Hepatocyte (in vitro differentiated cells): ENCODE data around the gene AQP12A. TPM values are rescaled to one million over a fixed set of nuclear protein-coding genes. Genes with fewer than 3 reads are reported as not detected.
"Not testable (repeated sequence)": the region's sequence is repeated elsewhere in the genome, so short reads cannot be mapped to it uniquely, and the experiment has no call there.

Experiments used
- DNase-seq: peaks from one replicate; pipeline ENCODE4 v3.0.0-alpha.2; 2016; ENCODE audit warnings: low spot score
- H2AFZ ChIP-seq: fragments of 200-600 bp; sonication (generic); 2 replicates; pipeline ENCODE4 v1.6.0; 2016; ENCODE audit warnings: antibody characterized with exemption, mild to moderate bottlenecking
- H3K27ac ChIP-seq: fragments of 200-600 bp; sonication (generic); 2 replicates; pipeline ENCODE4 v1.5.1; 2016; ENCODE audit warnings: mild to moderate bottlenecking
- H3K27me3 ChIP-seq: fragments of 200-600 bp; sonication (generic); 2 replicates; pipeline ENCODE4 v1.6.1; 2016
- H3K36me3 ChIP-seq: fragments of 200-600 bp; sonication (generic); replicated peaks from 2 replicates; pipeline ENCODE4 v1.5.1; 2016; ENCODE audit warnings: low read depth; ENCODE audit not compliant: insufficient read depth
- H3K4me1 ChIP-seq: fragments of 200-600 bp; sonication (generic); 2 replicates; pipeline ENCODE4 v1.5.1; 2016; ENCODE audit warnings: mild to moderate bottlenecking, moderate library complexity; ENCODE audit not compliant: insufficient read depth
- H3K4me2 ChIP-seq: fragments of 200-600 bp; sonication (generic); 2 replicates; pipeline ENCODE4 v1.6.0; 2016
- H3K4me3 ChIP-seq: fragments of 200-600 bp; sonication (generic); 2 replicates; pipeline ENCODE4 v1.5.1; 2016; ENCODE audit warnings: mild to moderate bottlenecking
- H3K79me2 ChIP-seq: fragments of 200-600 bp; sonication (generic); 2 replicates; pipeline ENCODE4 v1.6.0; 2017; ENCODE audit warnings: mild to moderate bottlenecking
- H3K9me2 ChIP-seq: fragments of 200-600 bp; sonication (generic); replicated peaks from 2 replicates; pipeline ENCODE4 v1.6.0; 2017; ENCODE audit warnings: mild to moderate bottlenecking; ENCODE audit not compliant: insufficient read depth
- H3K9me3 ChIP-seq: fragments of 200-600 bp; sonication (generic); 2 replicates; pipeline ENCODE4 v1.5.1; 2016; ENCODE audit warnings: low read depth, mild to moderate bottlenecking
- H4K20me1 ChIP-seq: fragments of 200-600 bp; sonication (generic); 2 replicates; pipeline ENCODE4 v1.6.0; 2016; ENCODE audit warnings: mild to moderate bottlenecking; ENCODE audit not compliant: insufficient read depth, poor library complexity, severe bottlenecking
- EZH2 ChIP-seq: fragments of 200-600 bp; sonication (generic); IDR thresholded peaks from 2 replicates; pipeline ENCODE4 v1.6.1; 2016; ENCODE audit warnings: antibody characterized with exemption, mild to moderate bottlenecking, borderline replicate concordance
- EZH2phosphoT487 ChIP-seq: fragments of 200-600 bp; sonication (generic); IDR thresholded peaks from one replicate; pipeline ENCODE4 v1.6.1; 2018; ENCODE audit warnings: antibody characterized with exemption, mild to moderate bottlenecking, low read depth, moderate library complexity; ENCODE audit not compliant: unreplicated experiment, severe bottlenecking
- WGBS: methylation state at CpG from one replicate; pipeline ENCODE4 v1.1.6; 2016; ENCODE audit warnings: low lambda C conversion rate; ENCODE audit errors: missing lambda C conversion rate; 5-methylcytosine and 5-hydroxymethylcytosine counted together
- polyA plus RNA-seq: library from polyadenylated mRNA; unstranded; fragments of >200 nt; fragmentation: Nextera tagmentation; extraction: Ambion mirVana; gene quantifications from 2 replicates; pipeline ENCODE4 v1.2.1, GENCODE V29; 2016
- total RNA-seq: library from RNA; depleted of rRNA; stranded (reverse); fragments of >200 nt; gene quantifications from 2 replicates; pipeline ENCODE4 v1.2.3, GENCODE V29; 2014
- TF ChIP-seq, protein P1 (sequence below): fragments of 200-600 bp; sonication (generic); IDR thresholded peaks from 2 replicates; pipeline ENCODE4 v1.5.1; 2016; ENCODE audit warnings: antibody characterized with exemption, mild to moderate bottlenecking; ENCODE audit not compliant: poor library complexity

The AQP12A gene
- total and polyA plus RNA-seq, 2 experiments from 2014 or later: not detected

DNA sequence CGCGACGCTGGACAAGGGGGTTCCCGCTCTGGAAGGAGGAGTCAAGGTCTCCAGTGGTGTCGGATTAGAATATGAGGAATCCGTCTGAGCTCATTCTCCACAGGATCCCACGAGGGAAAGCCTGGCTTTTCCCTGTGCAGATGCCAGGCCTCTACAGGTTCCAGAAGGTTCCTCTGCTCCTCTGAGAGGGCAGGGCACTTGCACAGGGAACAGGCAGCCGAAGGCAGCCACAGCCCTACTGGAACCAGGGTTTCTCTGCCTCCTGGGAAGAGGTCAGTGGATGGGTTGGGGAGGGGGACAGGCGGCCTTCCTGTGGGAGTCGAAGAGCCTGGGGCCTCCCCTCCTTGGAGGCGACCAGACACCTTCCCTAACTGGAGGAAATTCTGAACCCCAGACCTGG is 1.7 kb upstream of the AQP12A start:
- Histone ChIP-seq H3K79me2 (no peaks in the 10 kb centered on the region), H3K27ac (no peak overlapping the region)

DNA sequence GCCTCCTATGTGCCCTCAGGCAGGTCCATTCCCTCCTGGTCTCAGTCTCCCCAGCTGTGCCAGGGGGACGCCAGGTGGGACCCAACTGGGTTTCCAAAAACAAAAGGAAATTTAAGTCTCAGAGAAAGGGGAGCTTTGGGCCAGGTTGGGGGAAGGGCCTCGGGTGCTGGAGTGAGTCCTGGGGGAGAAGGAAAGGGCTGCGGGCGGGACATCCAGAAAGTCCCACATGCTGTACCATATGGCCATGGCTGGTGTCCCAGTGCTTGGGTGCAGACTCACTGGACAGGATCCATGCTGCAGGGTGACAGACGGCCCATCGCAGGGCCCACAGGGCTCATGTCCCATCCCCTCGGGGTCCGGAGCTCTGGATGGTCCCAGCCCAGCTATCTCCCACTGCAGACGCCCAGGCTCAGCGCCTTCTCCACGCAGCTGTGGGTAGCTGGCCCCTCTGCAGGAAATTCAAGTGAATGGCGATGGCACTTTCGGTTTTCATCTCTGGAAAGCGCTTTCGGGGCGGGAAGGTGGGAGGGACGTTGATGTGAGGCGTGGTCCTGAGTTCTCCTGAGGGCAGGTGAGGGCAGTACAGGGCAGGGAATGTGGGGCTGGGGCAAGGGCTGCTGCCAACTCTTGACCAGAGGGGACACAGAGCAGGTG is 1.1 kb upstream of the AQP12A start:
- 95% methylated on average over 8 of the region's 18 CpGs for whole genome bisulfite sequencing
- H3K9me3 ChIP-seq, H3K9me2 ChIP-seq, H4K20me1 ChIP-seq, H3K4me2 ChIP-seq, H3K79me2 ChIP-seq, H3K4me3 ChIP-seq, H3K27me3 ChIP-seq, H2AFZ ChIP-seq, H3K36me3 ChIP-seq, H3K27ac ChIP-seq, DNase-seq: not testable (repeated sequence)
- H3K4me1 ChIP-seq: peaks cover 11% of the 10 kb centered on the region

More for the DNA sequence above, 1.7 kb upstream of the AQP12A start:
- WGBS: 77% methylated on average over 7 of the region's 11 CpGs
- H3K4me1 ChIP-seq: peaks cover 11% of the 10 kb centered on the region
- H3K27me3 ChIP-seq: no peaks in the 10 kb centered on the region
- no peaks in the 10 kb centered on the region for H3K9me3 ChIP-seq
- H2AFZ ChIP-seq: no peak overlapping the region
- H3K4me2 ChIP-seq: no peak overlapping the region
- H3K4me3 ChIP-seq: no peak overlapping the region
- no peak for DNase-seq
- TF ChIP-seq EZH2phosphoT487 (no peak), EZH2 (no peak)
- TF ChIP-seq, protein P1, sequence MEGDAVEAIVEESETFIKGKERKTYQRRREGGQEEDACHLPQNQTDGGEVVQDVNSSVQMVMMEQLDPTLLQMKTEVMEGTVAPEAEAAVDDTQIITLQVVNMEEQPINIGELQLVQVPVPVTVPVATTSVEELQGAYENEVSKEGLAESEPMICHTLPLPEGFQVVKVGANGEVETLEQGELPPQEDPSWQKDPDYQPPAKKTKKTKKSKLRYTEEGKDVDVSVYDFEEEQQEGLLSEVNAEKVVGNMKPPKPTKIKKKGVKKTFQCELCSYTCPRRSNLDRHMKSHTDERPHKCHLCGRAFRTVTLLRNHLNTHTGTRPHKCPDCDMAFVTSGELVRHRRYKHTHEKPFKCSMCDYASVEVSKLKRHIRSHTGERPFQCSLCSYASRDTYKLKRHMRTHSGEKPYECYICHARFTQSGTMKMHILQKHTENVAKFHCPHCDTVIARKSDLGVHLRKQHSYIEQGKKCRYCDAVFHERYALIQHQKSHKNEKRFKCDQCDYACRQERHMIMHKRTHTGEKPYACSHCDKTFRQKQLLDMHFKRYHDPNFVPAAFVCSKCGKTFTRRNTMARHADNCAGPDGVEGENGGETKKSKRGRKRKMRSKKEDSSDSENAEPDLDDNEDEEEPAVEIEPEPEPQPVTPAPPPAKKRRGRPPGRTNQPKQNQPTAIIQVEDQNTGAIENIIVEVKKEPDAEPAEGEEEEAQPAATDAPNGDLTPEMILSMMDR: no peak
- H3K9me2 ChIP-seq: no peaks in the 10 kb centered on the region
- no peaks in the 10 kb centered on the region for H3K36me3 ChIP-seq
- no peaks in the 10 kb centered on the region for H4K20me1 ChIP-seq

DNA sequence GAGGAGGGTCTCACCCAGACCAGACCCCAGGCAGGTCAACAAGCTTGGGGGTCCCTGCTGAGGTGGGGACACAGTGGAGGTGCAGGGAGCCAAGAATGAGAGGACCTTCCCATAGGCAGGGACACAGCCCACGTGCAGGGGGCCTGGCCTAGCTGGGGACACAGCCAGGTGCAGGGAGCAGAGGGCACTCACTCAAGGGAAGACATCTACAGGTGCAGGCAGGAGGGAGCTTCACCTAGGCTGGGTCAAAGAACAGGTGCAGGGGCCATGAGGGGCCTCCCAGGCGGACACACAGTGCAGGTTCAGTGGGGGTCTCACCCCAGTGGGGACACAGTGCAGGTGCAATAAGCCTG is 615 bp upstream of the AQP12A start:
- DNase-seq, H3K79me2 ChIP-seq, H3K9me3 ChIP-seq, H3K27ac ChIP-seq, H3K4me2 ChIP-seq, H3K27me3 ChIP-seq, H2AFZ ChIP-seq, H3K4me1 ChIP-seq, H3K4me3 ChIP-seq, H4K20me1 ChIP-seq, H3K36me3 ChIP-seq, H3K9me2 ChIP-seq: not testable (repeated sequence)
- no CpG with 5 or more reads among the region's 2 CpGs for WGBS

DNA sequence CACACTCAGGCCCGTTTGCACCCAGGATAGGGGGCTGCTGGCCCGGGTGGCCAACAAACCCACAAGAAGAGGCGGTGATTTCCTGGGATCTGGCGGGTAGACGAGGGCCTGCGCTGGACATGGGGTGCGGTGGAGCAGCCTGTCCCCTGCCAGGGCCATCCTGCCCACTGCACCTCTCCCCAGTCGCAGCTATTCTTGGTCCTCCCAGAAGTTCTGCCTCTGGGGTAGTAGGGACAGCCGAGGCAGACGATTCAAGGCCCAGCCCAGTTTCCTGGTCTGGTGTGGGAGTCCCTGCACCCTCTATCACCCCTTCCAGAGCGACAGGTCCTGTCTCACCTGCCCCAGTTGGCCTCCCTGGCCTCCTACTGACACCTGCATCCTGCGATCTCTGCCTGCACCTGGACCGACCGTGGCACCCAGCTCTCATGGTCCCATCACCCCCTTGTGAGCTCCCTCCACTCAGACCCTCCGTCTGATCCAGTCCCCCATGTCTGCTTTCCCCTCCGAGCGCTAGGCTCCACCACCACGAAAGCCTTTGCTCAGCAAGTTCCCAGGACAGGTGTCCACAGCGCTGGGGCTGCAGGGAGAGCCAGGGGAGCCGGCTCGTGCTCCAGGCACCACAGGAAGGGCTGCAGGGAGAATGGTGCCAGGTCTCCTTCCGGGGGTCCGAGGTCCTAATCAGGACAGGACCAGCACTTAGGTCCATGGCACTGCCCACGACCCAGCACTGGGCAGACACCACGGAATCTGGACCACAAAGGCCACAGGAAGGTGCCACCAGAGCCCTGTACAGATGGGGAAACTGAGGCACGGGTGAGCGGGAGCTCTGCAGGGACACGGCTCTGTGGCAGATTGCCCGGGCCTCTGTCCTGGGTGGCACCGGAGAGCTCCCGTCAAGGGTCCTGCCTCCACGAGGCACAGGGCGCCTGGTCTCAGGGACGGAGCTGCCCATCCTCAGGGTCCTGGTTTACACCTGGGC is 1.2 kb downstream of the AQP12A start:
- not testable (repeated sequence) for DNase-seq, H2AFZ ChIP-seq, H3K36me3 ChIP-seq, H3K9me3 ChIP-seq, H3K4me2 ChIP-seq, H3K9me2 ChIP-seq, H4K20me1 ChIP-seq, H3K27ac ChIP-seq, H3K4me3 ChIP-seq, H3K27me3 ChIP-seq, H3K4me1 ChIP-seq, H3K79me2 ChIP-seq
- WGBS: 96% methylated on average over 18 of the region's 34 CpGs

DNA sequence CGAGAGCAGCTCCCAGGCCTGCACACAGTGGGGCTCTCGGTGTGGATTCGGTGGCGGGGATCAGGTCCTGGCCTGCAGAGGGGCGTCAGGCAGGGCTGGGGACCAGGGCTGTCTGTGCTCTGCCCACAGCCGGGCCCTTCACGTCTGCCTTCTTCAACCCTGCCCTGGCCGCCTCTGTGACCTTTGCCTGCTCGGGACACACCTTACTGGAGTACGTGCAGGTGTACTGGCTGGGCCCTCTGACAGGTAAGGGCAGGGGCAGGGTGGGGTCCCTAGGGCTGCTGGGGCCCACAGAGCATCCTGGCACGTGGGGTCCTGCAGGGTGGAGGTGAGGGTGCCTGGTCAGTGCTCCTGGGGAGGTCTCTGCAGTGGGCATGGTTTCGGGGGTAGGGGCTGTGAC is 2.6 kb downstream of the AQP12A start:
- H2AFZ ChIP-seq, H3K4me3 ChIP-seq, H4K20me1 ChIP-seq, H3K27me3 ChIP-seq, H3K9me3 ChIP-seq, H3K79me2 ChIP-seq, H3K4me1 ChIP-seq, DNase-seq, H3K27ac ChIP-seq, H3K4me2 ChIP-seq, H3K9me2 ChIP-seq, H3K36me3 ChIP-seq: not testable (repeated sequence)
- WGBS: no CpG with 5 or more reads among the region's 12 CpGs

DNA sequence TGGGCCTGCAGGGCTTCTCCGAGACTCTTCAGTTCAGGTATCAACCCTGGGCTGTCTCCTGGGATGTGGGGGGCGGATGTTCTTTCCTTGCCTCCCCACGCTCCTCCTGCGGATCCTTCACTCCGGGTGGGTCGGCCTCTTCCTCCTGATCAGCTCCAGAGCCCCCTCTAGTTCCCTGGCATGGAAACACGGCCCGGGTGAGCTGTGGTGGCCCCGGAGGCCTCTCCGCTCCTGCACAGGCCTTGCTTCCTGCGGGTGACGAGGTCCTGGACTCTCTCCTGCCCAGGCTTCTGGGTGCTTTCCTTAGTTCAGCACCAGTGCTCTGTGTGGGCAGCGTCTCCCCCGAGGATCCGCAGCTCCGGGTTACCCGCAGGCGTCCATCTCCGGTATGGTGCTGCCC is 3.9 kb downstream of the AQP12A start:
- not testable (repeated sequence) for H3K4me2 ChIP-seq, H3K27ac ChIP-seq, H3K4me3 ChIP-seq, H3K9me2 ChIP-seq, H3K79me2 ChIP-seq, H3K9me3 ChIP-seq, DNase-seq, H3K27me3 ChIP-seq, H4K20me1 ChIP-seq, H3K36me3 ChIP-seq, H3K4me1 ChIP-seq, H2AFZ ChIP-seq
- WGBS: no CpG with 5 or more reads among the region's 19 CpGs

DNA sequence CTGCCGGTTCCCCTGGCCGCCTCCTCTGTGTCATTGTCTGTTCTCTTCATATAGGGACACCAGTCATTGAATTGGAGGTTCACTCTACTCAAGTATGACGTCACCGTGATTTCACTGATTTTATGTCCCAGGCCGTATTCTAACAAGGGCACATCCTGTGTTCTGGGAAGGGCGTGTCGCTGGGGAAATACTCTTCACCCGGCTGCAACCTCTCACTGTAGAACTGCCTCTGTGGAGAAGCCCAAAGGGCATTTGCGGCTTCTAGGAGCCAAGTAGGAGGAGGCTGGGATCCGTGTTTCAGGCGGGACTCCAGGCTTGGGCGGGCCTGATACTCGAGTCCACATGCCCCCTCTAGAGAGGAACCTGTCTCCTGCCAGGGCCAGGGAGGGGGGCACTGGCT is 4.8 kb downstream of the AQP12A start:
- not testable (repeated sequence) for DNase-seq, H3K27ac ChIP-seq, H3K4me2 ChIP-seq, H3K9me3 ChIP-seq, H3K4me3 ChIP-seq, H4K20me1 ChIP-seq, H2AFZ ChIP-seq, H3K4me1 ChIP-seq, H3K79me2 ChIP-seq, H3K36me3 ChIP-seq, H3K9me2 ChIP-seq, H3K27me3 ChIP-seq
- WGBS: 88% methylated on average over 5 of the region's 13 CpGs
